ENCODE results near the gene ACSM3.

Gene ACSM3

GRCh38 chr16:20741554-20742285, 22.1 kb upstream of the ACSM3 start, which contains the start of gene THUMPD1:
Gene THUMPD1 (minus strand): TSS chr16:20741818. CDS start chr16:20741739, 79 bp downstream.
- peaks cover 5% of the 10 kb centered on the region for H3K9me3 Mint-ChIP-seq
- TF ChIP-seq CTCF (IDR thresholded peaks at IDR 0.05): no peak
- H3K36me3 Mint-ChIP-seq (ENCODE audit: low read depth): peaks cover 16% of the 10 kb centered on the region
- H3K4me3 Mint-ChIP-seq: peak within 1 kb of the TSS; percentile 99
- H3K27ac Mint-ChIP-seq: peak within 1 kb of the TSS; percentile 95
- H3K4me1 Mint-ChIP-seq: peaks cover 11% of the 10 kb centered on the region
- DNase-seq: peak; percentile 97
- no peaks in the 10 kb centered on the region for H3K27me3 Mint-ChIP-seq (ENCODE audit: low read depth, poor library complexity)

GRCh38 chr16:20743591-20743990, 20.2 kb upstream of the ACSM3 start:
- no peak overlapping the region for H3K27ac Mint-ChIP-seq
- H3K27me3 Mint-ChIP-seq (ENCODE audit: low read depth, poor library complexity): peaks cover 3% of the 10 kb centered on the region
- peaks cover 17% of the 10 kb centered on the region for H3K9me3 Mint-ChIP-seq
- H3K4me1 Mint-ChIP-seq: peaks cover 11% of the 10 kb centered on the region
- no peak for TF ChIP-seq CTCF (IDR thresholded peaks at IDR 0.05)
- no peak for DNase-seq
- H3K36me3 Mint-ChIP-seq (ENCODE audit: low read depth): peaks cover 8% of the 10 kb centered on the region
- H3K4me3 Mint-ChIP-seq: no peak overlapping the region

GRCh38 chr16:20744922-20745440, 18.8 kb upstream of the ACSM3 start:
- TF ChIP-seq CTCF (IDR thresholded peaks at IDR 0.05): no peak
- no peak overlapping the region for H3K27ac Mint-ChIP-seq
- H3K27me3 Mint-ChIP-seq (ENCODE audit: low read depth, poor library complexity): peaks cover 3% of the 10 kb centered on the region
- H3K9me3 Mint-ChIP-seq: peaks cover 17% of the 10 kb centered on the region
- H3K4me1 Mint-ChIP-seq: peaks cover 8% of the 10 kb centered on the region
- no peak for DNase-seq
- no peak overlapping the region for H3K4me3 Mint-ChIP-seq
- peaks cover 4% of the 10 kb centered on the region for H3K36me3 Mint-ChIP-seq (ENCODE audit: low read depth)

GRCh38 chr16:20746461-20746860, 17.4 kb upstream of the ACSM3 start:
- no peaks in the 10 kb centered on the region for H3K4me1 Mint-ChIP-seq
- peaks cover 4% of the 10 kb centered on the region for H3K36me3 Mint-ChIP-seq (ENCODE audit: low read depth)
- no peak overlapping the region for H3K27ac Mint-ChIP-seq
- H3K9me3 Mint-ChIP-seq: peaks cover 17% of the 10 kb centered on the region
- no peak for TF ChIP-seq CTCF (IDR thresholded peaks at IDR 0.05)
- DNase-seq: no peak
- H3K27me3 Mint-ChIP-seq (ENCODE audit: low read depth, poor library complexity): peaks cover 3% of the 10 kb centered on the region
- H3K4me3 Mint-ChIP-seq: no peak overlapping the region

- Mint-ChIP-seq H3K27me3 (ENCODE audit: low read depth, poor library complexity) (peaks cover 3% of the 10 kb centered on the region), H3K36me3 (ENCODE audit: low read depth) (peaks cover 4% of the 10 kb centered on the region), H3K9me3 (peaks cover 17% of the 10 kb centered on the region), H3K4me1 (no peaks in the 10 kb centered on the region), H3K4me3 (no peak overlapping the region), H3K27ac (no peak overlapping the region)
- TF ChIP-seq CTCF (IDR thresholded peaks at IDR 0.05): no peak
- DNase-seq: no peak
Observed at GRCh38 chr16:20747030-20747816, 16.6 kb upstream of the ACSM3 start.

Data from nephron progenitor cell (in vitro differentiated cells).